Measurements from ENCODE around the gene AARSD1. TPM values are rescaled to one million over a fixed set of nuclear protein-coding genes. Genes with fewer than 3 reads are reported as not detected.
A peak's percentile ranks its signal among the peaks of the same experiment; 100 is the strongest.
"Not testable (repeated sequence)": the region's sequence is repeated elsewhere in the genome, so short reads cannot be mapped to it uniquely, and the experiment has no call there.

Gene AARSD1
- total RNA-seq, 1 experiment from 2014 or later = 96.6 TPM

- peaks cover 45% of the 10 kb centered on the region for H3K27me3 Mint-ChIP-seq (ENCODE audit: unreplicated experiment)
- CTCF ChIA-PET = interaction anchor here (0.6 to 1.5 kb wide), 5 partner anchors 22 to 216 kb away, joined by 3 to 5 read pairs (median 3); no protein-coding TSS in a partner anchor
- no peaks in the 10 kb centered on the region for H3K4me1 Mint-ChIP-seq (ENCODE audit: low read depth, unreplicated experiment)
- no peak overlapping the region for H3K27ac Mint-ChIP-seq (ENCODE audit: unreplicated experiment)
- peak; percentile 80 for TF ChIP-seq CTCF (IDR thresholded peaks at IDR 0.05; ENCODE audit: unreplicated experiment)
- intact Hi-C loops (cut with micrococcal nuclease; ENCODE audit: unreplicated experiment) = loop anchor here (1.0 to 2.0 kb wide), 2 partner anchors 95 to 217 kb away; no protein-coding TSS in a partner anchor
- no TSS peak for BruUV-seq (replicated peaks)
- no peak overlapping the region for H3K4me3 Mint-ChIP-seq (ENCODE audit: low read depth, unreplicated experiment)
- H3K36me3 Mint-ChIP-seq (ENCODE audit: insufficient read depth, unreplicated experiment) = no peaks in the 10 kb centered on the region
- no peaks in the 10 kb centered on the region for H3K9me3 Mint-ChIP-seq (ENCODE audit: low read depth, unreplicated experiment)
- peak; percentile 69 for DNase-seq
Measured at GRCh38 chr17:42937712-42938596, 26.3 kb downstream of the AARSD1 start.

GRCh38 chr17:42929497-42929844 lies 34.8 kb downstream of the AARSD1 start:
- CTCF ChIA-PET = interaction anchor here (0.8 to 3.2 kb wide), 10 partner anchors 9 to 199 kb away, joined by 3 to 22 read pairs (median 5); partner anchors contain the start of genes AOC2 and BECN1
- DNase-seq = no peak
- Mint-ChIP-seq H3K36me3 (ENCODE audit: insufficient read depth, unreplicated experiment) (no peaks in the 10 kb centered on the region), H3K4me1 (ENCODE audit: low read depth, unreplicated experiment) (peaks cover 10% of the 10 kb centered on the region), H3K27ac (ENCODE audit: unreplicated experiment) (no peak overlapping the region), H3K27me3 (ENCODE audit: unreplicated experiment) (peaks cover 16% of the 10 kb centered on the region), H3K9me3 (ENCODE audit: low read depth, unreplicated experiment) (no peaks in the 10 kb centered on the region), H3K4me3 (ENCODE audit: low read depth, unreplicated experiment) (no peak overlapping the region)
- TF ChIP-seq CTCF (IDR thresholded peaks at IDR 0.05; ENCODE audit: unreplicated experiment) = no peak
- no TSS peak for BruUV-seq (replicated peaks)
- intact Hi-C loops (cut with micrococcal nuclease; ENCODE audit: unreplicated experiment) = loop anchor here (2.0 kb wide), 1 partner anchor 87 kb away; no protein-coding TSS in a partner anchor

- no peak overlapping the region for H3K4me3 Mint-ChIP-seq (ENCODE audit: low read depth, unreplicated experiment)
- H3K9me3 Mint-ChIP-seq (ENCODE audit: low read depth, unreplicated experiment) = no peaks in the 10 kb centered on the region
- peak; percentile 72 for TF ChIP-seq CTCF (IDR thresholded peaks at IDR 0.05; ENCODE audit: unreplicated experiment)
- H3K27me3 Mint-ChIP-seq (ENCODE audit: unreplicated experiment) = peaks cover 10% of the 10 kb centered on the region
- CTCF ChIA-PET = interaction anchor here (0.5 to 3.2 kb wide), 12 partner anchors 8 to 201 kb away, joined by 3 to 22 read pairs (median 5); partner anchors contain the start of genes AOC2 and BECN1
- H3K36me3 Mint-ChIP-seq (ENCODE audit: insufficient read depth, unreplicated experiment) = no peaks in the 10 kb centered on the region
- intact Hi-C loops (cut with micrococcal nuclease; ENCODE audit: unreplicated experiment) = loop anchor here (2.0 kb wide), 1 partner anchor 86 kb away; no protein-coding TSS in a partner anchor
- H3K27ac Mint-ChIP-seq (ENCODE audit: unreplicated experiment) = peak overlapping the region; percentile 24
- DNase-seq = peak; percentile 62
- no TSS peak for BruUV-seq (replicated peaks)
- H3K4me1 Mint-ChIP-seq (ENCODE audit: low read depth, unreplicated experiment) = peaks cover 10% of the 10 kb centered on the region
Measured at GRCh38 chr17:42928714-42929496, 35.3 kb downstream of the AARSD1 start.

- peaks cover 7% of the 10 kb centered on the region for H3K27me3 Mint-ChIP-seq (ENCODE audit: unreplicated experiment)
- no peaks in the 10 kb centered on the region for H3K9me3 Mint-ChIP-seq (ENCODE audit: low read depth, unreplicated experiment)
- no TSS peak for BruUV-seq (replicated peaks)
- no peak overlapping the region for H3K27ac Mint-ChIP-seq (ENCODE audit: unreplicated experiment)
- no peak overlapping the region for H3K4me3 Mint-ChIP-seq (ENCODE audit: low read depth, unreplicated experiment)
- CTCF ChIA-PET = no interaction called here
- intact Hi-C loops (cut with micrococcal nuclease; ENCODE audit: unreplicated experiment) = no loop called here
- no peaks in the 10 kb centered on the region for H3K36me3 Mint-ChIP-seq (ENCODE audit: insufficient read depth, unreplicated experiment)
- peaks cover 10% of the 10 kb centered on the region for H3K4me1 Mint-ChIP-seq (ENCODE audit: low read depth, unreplicated experiment)
- no peak for TF ChIP-seq CTCF (IDR thresholded peaks at IDR 0.05; ENCODE audit: unreplicated experiment)
- DNase-seq = no peak
Measured at GRCh38 chr17:42924891-42925290, 39.4 kb downstream of the AARSD1 start.

GRCh38 chr17:42923472-42923871 lies 40.8 kb downstream of the AARSD1 start:
- BruUV-seq (replicated peaks); DNase-seq; CTCF ChIA-PET; H3K4me3 Mint-ChIP-seq (ENCODE audit: low read depth, unreplicated experiment); H3K27ac Mint-ChIP-seq (ENCODE audit: unreplicated experiment); H3K9me3 Mint-ChIP-seq (ENCODE audit: low read depth, unreplicated experiment); H3K4me1 Mint-ChIP-seq (ENCODE audit: low read depth, unreplicated experiment); H3K27me3 Mint-ChIP-seq (ENCODE audit: unreplicated experiment); H3K36me3 Mint-ChIP-seq (ENCODE audit: insufficient read depth, unreplicated experiment); intact Hi-C loops (cut with micrococcal nuclease; ENCODE audit: unreplicated experiment): not testable (repeated sequence)
